ENCODE measurements around the gene OR1A1. TPM values are rescaled to one million over a fixed set of nuclear protein-coding genes. Genes with fewer than 3 reads are reported as not detected.

The OR1A1 gene
- total and polyA plus RNA-seq, 2 of the 8 experiments (the other 6 are each of a cell fraction or from before 2014, with no cell fraction given) = not detected

DNA sequence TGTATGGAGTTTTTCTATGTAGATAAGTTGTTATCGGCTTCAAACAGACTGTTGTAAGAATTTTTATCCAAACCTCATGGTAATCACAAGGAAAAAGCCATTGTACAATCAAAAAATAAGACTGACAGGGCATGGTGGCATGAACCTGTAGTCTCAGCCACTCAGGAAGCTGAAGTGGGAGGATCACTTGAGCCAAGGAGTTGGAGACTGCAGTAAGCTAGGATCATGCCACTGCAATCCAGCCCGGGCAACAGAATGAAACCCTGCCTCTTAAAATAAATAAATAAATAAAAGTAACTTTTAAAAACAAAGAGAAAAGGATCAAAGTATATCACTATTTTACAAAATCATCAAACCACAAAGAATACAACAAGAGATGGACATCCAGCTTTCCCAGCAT is 14.4 kb downstream of the OR1A1 start:
- Histone ChIP-seq H3K4ac (replicated peaks; ENCODE audit: insufficient read length, low read depth, low read length) (no peak overlapping the region), H3K18ac (ENCODE audit: extremely low read depth, low read length) (no peak overlapping the region), H2AK5ac (ENCODE audit: low read depth, low read length) (no peak overlapping the region), H3K27ac (ENCODE audit: low read depth, low read length) (no peak overlapping the region), H4K5ac (ENCODE audit: insufficient read length, low read depth, low read length) (no peak overlapping the region), H3K4me2 (ENCODE audit: insufficient read depth in 1 of 2, low read depth in 2 of 2, low read length in 2 of 2) (no peak overlapping the region), H2BK120ac (replicated peaks; ENCODE audit: low read depth, low read length) (no peak overlapping the region), H2BK15ac (ENCODE audit: low read length) (no peak overlapping the region), H3K4me3 (ENCODE audit: extremely low read depth in 1 of 4, insufficient read depth in 2 of 4, low read depth in 3 of 4, low read length in 4 of 4) (no peak overlapping the region), H3K14ac (ENCODE audit: insufficient read length) (no peak overlapping the region), H3K36me3 (ENCODE audit: control insufficient read depth in 2 of 4, insufficient read depth in 4 of 4, low read length in 3 of 4) (no peaks in the 10 kb centered on the region), H3K56ac (replicated peaks; ENCODE audit: insufficient read length, low read depth, low read length) (no peak overlapping the region), H2BK20ac (ENCODE audit: low read length) (no peak overlapping the region), H4K20me1 (replicated peaks in 1 of 2; ENCODE audit: control insufficient read depth in 1 of 2, insufficient read depth in 2 of 2, low read length in 2 of 2) (no peaks in the 10 kb centered on the region), H3K27me3 (replicated peaks in 1 of 4; ENCODE audit: control insufficient read depth in 3 of 4, extremely low read depth in 1 of 4, insufficient read depth in 3 of 4, low read length in 3 of 4) (no peaks in the 10 kb centered on the region), H3K4me1 (replicated peaks in 1 of 4; ENCODE audit: control insufficient read depth in 3 of 4, insufficient read depth in 4 of 4, low read length in 3 of 4) (no peaks in the 10 kb centered on the region), H2BK5ac (ENCODE audit: low read depth, low read length) (no peak overlapping the region), H3K23ac (ENCODE audit: insufficient read length) (no peak overlapping the region), H3K79me1 (ENCODE audit: low read depth, low read length) (no peaks in the 10 kb centered on the region), H3K23me2 (ENCODE audit: low read depth, low read length) (no peaks in the 10 kb centered on the region), H3K9me3 (ENCODE audit: insufficient read depth in 2 of 2, low read depth in 1 of 2, low read length in 1 of 2) (peaks cover 0 to 13% of the 10 kb centered on the region in 2 experiments; a peak in 3 of 4 replicates), H4K91ac (replicated peaks; ENCODE audit: insufficient read length, low read length) (no peak overlapping the region), H2BK12ac (ENCODE audit: low read depth, low read length) (no peak overlapping the region), H3K79me2 (ENCODE audit: control insufficient read depth in 1 of 2, insufficient read depth in 2 of 2, low read length in 2 of 2) (no peaks in the 10 kb centered on the region), H3K9ac (replicated peaks in 1 of 4; ENCODE audit: extremely low read depth in 1 of 4, low read depth in 3 of 4, low read length in 3 of 4) (no peak overlapping the region), H4K8ac (ENCODE audit: extremely low read depth, insufficient read depth, low read length) (no peak overlapping the region), H2AFZ (ENCODE audit: low read length) (no peak overlapping the region)
- 86% methylated on average over 2 of the region's 2 CpGs; no CpG with 5 or more reads in 1 of the 2 experiments for WGBS, 2 experiments (ENCODE audit: extremely low coverage in 1 of 2, insufficient coverage in 1 of 2, insufficient read length in 1 of 2, insufficient replicate concordance in 2 of 2, low coverage in 1 of 2, low lambda C conversion rate in 2 of 2, missing lambda C conversion rate in 1 of 2)
- CTCF ChIA-PET (ENCODE audit: partially characterized antibody) = no interaction called here
- TF ChIP-seq, protein P1, sequence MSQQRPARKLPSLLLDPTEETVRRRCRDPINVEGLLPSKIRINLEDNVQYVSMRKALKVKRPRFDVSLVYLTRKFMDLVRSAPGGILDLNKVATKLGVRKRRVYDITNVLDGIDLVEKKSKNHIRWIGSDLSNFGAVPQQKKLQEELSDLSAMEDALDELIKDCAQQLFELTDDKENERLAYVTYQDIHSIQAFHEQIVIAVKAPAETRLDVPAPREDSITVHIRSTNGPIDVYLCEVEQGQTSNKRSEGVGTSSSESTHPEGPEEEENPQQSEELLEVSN (IDR thresholded peaks at IDR 0.05) = no peak
- TF ChIP-seq TCF12 (IDR thresholded peaks at IDR 0.05; ENCODE audit: low read depth, low read length) (no peak), BACH1 (IDR thresholded peaks at IDR 0.05; ENCODE audit: low read length) (no peak), SP4 (IDR thresholded peaks at IDR 0.05; ENCODE audit: low read length) (no peak), KDM1A (IDR thresholded peaks at IDR 0.05; ENCODE audit: borderline replicate concordance, low read length) (no peak), SIX5 (IDR thresholded peaks at IDR 0.05; ENCODE audit: low read depth, low read length) (no peak), CHD2 (IDR thresholded peaks at IDR 0.05; ENCODE audit: low read length) (no peak), RFX5 (IDR thresholded peaks at IDR 0.05; ENCODE audit: borderline replicate concordance, low read depth, low read length) (no peak)
- no peak for FAIRE-seq
- POLR2A ChIA-PET (ENCODE audit: partially characterized antibody) = no interaction called here
- DNase-seq (ENCODE audit: low read depth in 1 of 2, low spot score in 2 of 2) = no peak
